WTC11 (cell line): ENCODE data around the gene PHYHIPL. TPM values are rescaled to one million over a fixed set of nuclear protein-coding genes. Genes with fewer than 3 reads are reported as not detected.

Experiments
- ATAC-seq: fragments of 200-7000 bp; cut with Tn5 transposase; 2 replicates; pipeline ENCODE4 v1.10.0; 2021; ENCODE audit warnings: mild to moderate bottlenecking, moderate library complexity
- CTCF ChIA-PET: fragments of 300-600 bp; sonication (Branson Sonifier 250); formaldehyde crosslinking; loops from one replicate; lab custom pipeline; 2021; ENCODE audit warnings: antibody characterized with exemption; lab: Charles Lee
- POLR2A ChIA-PET: fragments of 350-600 bp; sonication (Branson Sonifier 250); formaldehyde crosslinking; loops from one replicate; lab custom pipeline; 2021; ENCODE audit warnings: antibody characterized with exemption; lab: Charles Lee
- DNase-seq: peaks from one replicate; pipeline ENCODE4 v3.0.0; 2021; ENCODE audit warnings: low spot score
- H3K27ac Mint-ChIP-seq: 2 replicates; pipeline ENCODE4 v1.8.0; 2021; ENCODE audit warnings: mixed read lengths
- H3K27me3 Mint-ChIP-seq: 2 replicates; pipeline ENCODE4 v1.8.0; 2021; ENCODE audit warnings: low read depth, mild to moderate bottlenecking, moderate library complexity, mixed read lengths
- H3K36me3 Mint-ChIP-seq: 2 replicates; pipeline ENCODE4 v1.8.0; 2021; ENCODE audit warnings: mixed read lengths
- H3K4me1 Mint-ChIP-seq: 2 replicates; pipeline ENCODE4 v1.8.0; 2022; ENCODE audit warnings: mixed read lengths
- H3K4me3 Mint-ChIP-seq: 2 replicates; pipeline ENCODE4 v1.8.0; 2021; ENCODE audit warnings: mild to moderate bottlenecking, moderate library complexity, mixed read lengths
- H3K9me3 Mint-ChIP-seq: 2 replicates; pipeline ENCODE4 v1.8.0; 2021; ENCODE audit warnings: mixed read lengths
- CBFB ChIP-seq: sonication (generic); formaldehyde crosslinking; IDR thresholded peaks from 2 replicates; pipeline ENCODE4 v1.8.1; 2022; ENCODE audit warnings: mild to moderate bottlenecking, low read depth, missing genetic modification reagents
- CREM ChIP-seq: sonication (generic); formaldehyde crosslinking; IDR thresholded peaks from 2 replicates; pipeline ENCODE4 v1.8.1; 2022; ENCODE audit warnings: mild to moderate bottlenecking, missing genetic modification reagents, moderate library complexity
- FOXK1 ChIP-seq: sonication (generic); formaldehyde crosslinking; IDR thresholded peaks from 2 replicates; pipeline ENCODE4 v1.8.0; 2022; ENCODE audit warnings: mild to moderate bottlenecking, moderate library complexity, missing genetic modification reagents
- GRHL2 ChIP-seq: fragments of 250-450 bp; sonication (Bioruptor Pico); IDR thresholded peaks from 2 replicates; pipeline ENCODE4 v1.8.0; 2022; ENCODE audit warnings: mild to moderate bottlenecking, moderate library complexity; ENCODE audit not compliant: insufficient replicate concordance, severe bottlenecking
- IRF2 ChIP-seq: sonication (generic); formaldehyde crosslinking; IDR thresholded peaks from 2 replicates; pipeline ENCODE4 v1.8.0; 2022; ENCODE audit warnings: low read depth, missing genetic modification reagents, borderline replicate concordance
- JUN ChIP-seq: sonication (generic); formaldehyde crosslinking; IDR thresholded peaks from 2 replicates; pipeline ENCODE4 v1.8.0; 2023; ENCODE audit warnings: mild to moderate bottlenecking, missing genetic modification reagents
- MXD4 ChIP-seq: fragments of 250-450 bp; sonication (Bioruptor Pico); IDR thresholded peaks from 2 replicates; pipeline ENCODE4 v1.8.0; 2021; ENCODE audit warnings: mild to moderate bottlenecking, moderate library complexity, borderline replicate concordance
- NR1H2 ChIP-seq: sonication (generic); formaldehyde crosslinking; IDR thresholded peaks from 2 replicates; pipeline ENCODE4 v1.9.0; 2021; ENCODE audit warnings: mild to moderate bottlenecking, moderate library complexity, missing genetic modification reagents
- NR3C1 ChIP-seq: sonication (generic); formaldehyde crosslinking; conservative IDR thresholded peaks from 2 replicates; pipeline ENCODE4 v1.8.1; 2023; ENCODE audit warnings: low read depth, mild to moderate bottlenecking, missing genetic modification reagents
- OVOL2 ChIP-seq: fragments of 250-450 bp; sonication (Bioruptor Pico); IDR thresholded peaks from 2 replicates; pipeline ENCODE4 v1.9.0; 2021; ENCODE audit warnings: mild to moderate bottlenecking, borderline replicate concordance
- SMAD3 ChIP-seq: sonication (generic); formaldehyde crosslinking; IDR thresholded peaks from 2 replicates; pipeline ENCODE4 v1.8.0; 2022; ENCODE audit warnings: missing genetic modification reagents, mild to moderate bottlenecking, borderline replicate concordance
- TP53 ChIP-seq: sonication (generic); formaldehyde crosslinking; IDR thresholded peaks from 2 replicates; pipeline ENCODE4 v1.8.1; 2023; ENCODE audit warnings: mild to moderate bottlenecking, missing genetic modification reagents
- ZNF138 ChIP-seq: sonication (generic); formaldehyde crosslinking; conservative IDR thresholded peaks from 2 replicates; pipeline ENCODE4 v1.8.1; 2022; ENCODE audit warnings: mild to moderate bottlenecking, moderate library complexity, missing genetic modification reagents
- ZNF219 ChIP-seq: sonication (generic); formaldehyde crosslinking; IDR thresholded peaks from 2 replicates; pipeline ENCODE4 v1.8.0; 2023; ENCODE audit warnings: missing genetic modification reagents, mild to moderate bottlenecking, borderline replicate concordance
- ZNF263 ChIP-seq: sonication (generic); formaldehyde crosslinking; IDR thresholded peaks from 2 replicates; pipeline ENCODE4 v1.8.1; 2022; ENCODE audit warnings: low read depth, mild to moderate bottlenecking, moderate library complexity, missing genetic modification reagents
- ZNF671 ChIP-seq: fragments of 250-450 bp; sonication (Bioruptor Pico); IDR thresholded peaks from 2 replicates; pipeline ENCODE4 v1.8.0; 2021; ENCODE audit warnings: mild to moderate bottlenecking
- total RNA-seq: library from RNA; stranded (reverse); gene quantifications from 3 replicates; pipeline ENCODE4 v1.2.3, GENCODE V29; 2021
- TF ChIP-seq, protein P1 (sequence below): sonication (generic); formaldehyde crosslinking; IDR thresholded peaks from 2 replicates; pipeline ENCODE4 v1.8.1; 2022; ENCODE audit warnings: missing genetic modification reagents, borderline replicate concordance
- TF ChIP-seq, protein P2 (sequence below): fragments of 250-450 bp; sonication (Bioruptor Pico); conservative IDR thresholded peaks from 2 replicates; pipeline ENCODE4 v1.9.0; 2021; ENCODE audit warnings: mild to moderate bottlenecking
- TF ChIP-seq, protein P3 (sequence below): sonication (generic); formaldehyde crosslinking; IDR thresholded peaks from 2 replicates; pipeline ENCODE4 v1.8.0; 2022; ENCODE audit warnings: missing genetic modification reagents
- TF ChIP-seq, protein P4 (sequence below): sonication (generic); formaldehyde crosslinking; IDR thresholded peaks from 2 replicates; pipeline ENCODE4 v1.8.0; 2022; ENCODE audit warnings: mild to moderate bottlenecking, missing genetic modification reagents
- TF ChIP-seq, protein P5 (sequence below): sonication (generic); formaldehyde crosslinking; IDR thresholded peaks from 2 replicates; pipeline ENCODE4 v1.8.1; 2022; ENCODE audit warnings: mild to moderate bottlenecking, missing genetic modification reagents, moderate library complexity, borderline replicate concordance
- TF ChIP-seq, protein P6 (sequence below): fragments of 250-450 bp; sonication (Bioruptor Pico); IDR thresholded peaks from 2 replicates; pipeline ENCODE4 v2.1.2; 2022; ENCODE audit warnings: mild to moderate bottlenecking, moderate library complexity
- TF ChIP-seq, protein P7 (sequence below): sonication (generic); formaldehyde crosslinking; IDR thresholded peaks from 2 replicates; pipeline ENCODE4 v1.8.0; 2022; ENCODE audit warnings: mild to moderate bottlenecking, missing genetic modification reagents

Gene PHYHIPL
- total RNA-seq, 1 experiment from 2014 or later: 0.13 TPM

DNA sequence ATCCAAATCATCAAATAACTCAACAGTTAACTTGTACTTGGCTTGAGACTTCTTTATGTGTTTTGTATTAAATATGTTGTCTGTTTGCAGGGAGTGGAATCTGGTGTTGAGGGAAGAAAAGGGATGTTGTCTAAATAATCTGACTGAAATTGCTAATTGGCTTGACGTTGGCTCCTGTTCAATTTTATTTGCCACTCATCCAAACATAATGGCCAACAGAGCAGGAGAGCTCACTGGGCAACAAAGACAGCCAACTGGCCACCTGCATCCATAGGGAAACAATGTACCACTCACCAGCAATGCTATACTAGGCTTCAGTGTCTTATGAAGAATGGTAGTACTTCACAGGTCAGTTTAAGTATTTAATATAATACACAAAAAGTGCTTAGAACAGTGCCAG, 105.4 kb downstream of the PHYHIPL start:
- ATAC-seq (no peak), DNase-seq (no peak)
- ChIA-PET POLR2A (no interaction called here), CTCF (no interaction called here)
- H3K27me3 Mint-ChIP-seq: no peaks in the 10 kb centered on the region
- H3K9me3 Mint-ChIP-seq: 0 out of 2 replicates have a peak, but pooled peaks cover 7% of the 10 kb centered on the region
- H3K4me1 Mint-ChIP-seq: peaks cover 18% of the 10 kb centered on the region
- H3K36me3 Mint-ChIP-seq: no peaks in the 10 kb centered on the region
- no peak for TF ChIP-seq OVOL2
- no peak for TF ChIP-seq ZNF671 (CRISPR knock-in tag)
- TF ChIP-seq SMAD3: no peak
- TF ChIP-seq, protein P1, sequence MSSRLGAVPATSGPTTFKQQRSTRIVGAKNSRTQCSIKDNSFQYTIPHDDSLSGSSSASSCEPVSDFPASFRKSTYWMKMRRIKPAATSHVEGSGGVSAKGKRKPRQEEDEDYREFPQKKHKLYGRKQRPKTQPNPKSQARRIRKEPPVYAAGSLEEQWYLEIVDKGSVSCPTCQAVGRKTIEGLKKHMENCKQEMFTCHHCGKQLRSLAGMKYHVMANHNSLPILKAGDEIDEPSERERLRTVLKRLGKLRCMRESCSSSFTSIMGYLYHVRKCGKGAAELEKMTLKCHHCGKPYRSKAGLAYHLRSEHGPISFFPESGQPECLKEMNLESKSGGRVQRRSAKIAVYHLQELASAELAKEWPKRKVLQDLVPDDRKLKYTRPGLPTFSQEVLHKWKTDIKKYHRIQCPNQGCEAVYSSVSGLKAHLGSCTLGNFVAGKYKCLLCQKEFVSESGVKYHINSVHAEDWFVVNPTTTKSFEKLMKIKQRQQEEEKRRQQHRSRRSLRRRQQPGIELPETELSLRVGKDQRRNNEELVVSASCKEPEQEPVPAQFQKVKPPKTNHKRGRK: no peak
- TF ChIP-seq FOXK1 (CRISPR knock-in tag): no peak
- TF ChIP-seq JUN (CRISPR knock-in tag): no peak
- TF ChIP-seq, protein P2, sequence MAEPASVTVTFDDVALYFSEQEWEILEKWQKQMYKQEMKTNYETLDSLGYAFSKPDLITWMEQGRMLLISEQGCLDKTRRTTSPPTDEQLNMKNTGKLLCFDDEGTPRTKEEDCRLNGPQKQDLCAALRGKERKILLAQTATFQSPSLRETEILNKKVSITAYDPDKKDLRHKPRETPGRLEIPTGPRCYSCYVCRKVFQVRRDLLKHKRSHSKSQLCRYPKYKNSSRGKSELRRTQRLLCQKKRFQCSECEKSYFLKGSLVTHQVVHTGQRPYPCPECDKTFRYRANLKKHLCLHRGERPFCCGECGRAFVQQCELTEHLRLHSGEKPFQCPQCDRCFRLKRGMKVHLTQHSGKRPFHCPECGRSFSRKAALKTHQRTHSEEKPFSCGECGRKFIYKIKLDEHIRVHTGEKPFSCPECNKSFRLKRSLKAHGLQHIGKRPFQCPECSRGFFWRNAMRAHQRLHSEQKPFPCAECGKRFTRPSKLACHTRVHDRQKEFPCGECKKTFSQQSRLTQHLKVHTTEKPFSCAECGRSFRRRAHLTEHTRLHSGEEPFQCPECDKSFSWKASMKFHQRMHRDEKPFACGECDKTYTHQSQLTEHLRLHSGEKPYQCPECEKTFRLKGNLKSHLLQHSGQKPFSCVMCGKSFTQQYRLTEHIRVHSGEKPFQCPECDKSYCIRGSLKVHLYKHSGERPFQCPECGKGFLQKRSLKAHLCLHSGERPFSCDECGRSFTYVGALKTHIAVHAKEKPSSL (CRISPR knock-in tag): no peak
- no peak for TF ChIP-seq GRHL2 (CRISPR knock-in tag)
- TF ChIP-seq CREM: no peak
- no peak for TF ChIP-seq ZNF219
- no peak overlapping the region for H3K4me3 Mint-ChIP-seq
- no peak overlapping the region for H3K27ac Mint-ChIP-seq

DNA sequence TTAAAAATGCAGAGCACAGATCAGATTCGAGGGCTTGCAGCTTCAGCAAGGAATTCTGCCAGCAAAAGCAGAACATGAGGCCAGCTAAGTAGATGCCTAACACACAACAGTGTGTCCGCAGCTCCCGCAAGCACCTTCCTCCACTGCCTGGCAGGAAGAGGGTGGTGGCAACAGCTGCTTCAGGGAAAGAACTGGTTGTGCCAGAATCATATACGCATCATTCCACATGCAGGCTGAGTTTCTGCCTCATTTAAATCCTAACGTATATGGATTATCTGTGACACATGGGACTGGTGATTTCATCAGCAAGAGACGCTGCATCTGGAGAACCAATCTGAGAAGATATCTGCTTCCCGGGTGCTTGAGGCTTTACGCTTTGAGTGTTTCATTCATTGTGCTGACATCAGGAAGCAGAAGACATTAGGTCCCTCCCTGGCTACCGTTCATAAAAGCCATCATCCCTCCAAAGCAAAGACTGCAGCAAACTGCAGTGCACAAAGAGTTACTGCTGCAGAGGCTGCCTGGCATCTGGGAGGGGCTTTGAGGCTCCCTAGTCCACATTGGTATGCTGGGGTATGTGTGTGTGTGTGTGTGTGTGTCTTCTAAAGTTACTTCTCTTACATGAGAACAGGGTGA, 107.1 kb downstream of the PHYHIPL start:
- Mint-ChIP-seq H3K36me3 (no peaks in the 10 kb centered on the region), H3K4me3 (no peak overlapping the region), H3K9me3 (no peaks in the 10 kb centered on the region; the same call in 1 of the 2 replicates), H3K27ac (no peak overlapping the region), H3K27me3 (no peaks in the 10 kb centered on the region; the same call in 1 of the 2 replicates), H3K4me1 (peaks cover 18% of the 10 kb centered on the region)
- ChIA-PET POLR2A (no interaction called here), CTCF (no interaction called here)
- DNase-seq (no peak), ATAC-seq (peak; percentile 72)
- TF ChIP-seq, protein P3, sequence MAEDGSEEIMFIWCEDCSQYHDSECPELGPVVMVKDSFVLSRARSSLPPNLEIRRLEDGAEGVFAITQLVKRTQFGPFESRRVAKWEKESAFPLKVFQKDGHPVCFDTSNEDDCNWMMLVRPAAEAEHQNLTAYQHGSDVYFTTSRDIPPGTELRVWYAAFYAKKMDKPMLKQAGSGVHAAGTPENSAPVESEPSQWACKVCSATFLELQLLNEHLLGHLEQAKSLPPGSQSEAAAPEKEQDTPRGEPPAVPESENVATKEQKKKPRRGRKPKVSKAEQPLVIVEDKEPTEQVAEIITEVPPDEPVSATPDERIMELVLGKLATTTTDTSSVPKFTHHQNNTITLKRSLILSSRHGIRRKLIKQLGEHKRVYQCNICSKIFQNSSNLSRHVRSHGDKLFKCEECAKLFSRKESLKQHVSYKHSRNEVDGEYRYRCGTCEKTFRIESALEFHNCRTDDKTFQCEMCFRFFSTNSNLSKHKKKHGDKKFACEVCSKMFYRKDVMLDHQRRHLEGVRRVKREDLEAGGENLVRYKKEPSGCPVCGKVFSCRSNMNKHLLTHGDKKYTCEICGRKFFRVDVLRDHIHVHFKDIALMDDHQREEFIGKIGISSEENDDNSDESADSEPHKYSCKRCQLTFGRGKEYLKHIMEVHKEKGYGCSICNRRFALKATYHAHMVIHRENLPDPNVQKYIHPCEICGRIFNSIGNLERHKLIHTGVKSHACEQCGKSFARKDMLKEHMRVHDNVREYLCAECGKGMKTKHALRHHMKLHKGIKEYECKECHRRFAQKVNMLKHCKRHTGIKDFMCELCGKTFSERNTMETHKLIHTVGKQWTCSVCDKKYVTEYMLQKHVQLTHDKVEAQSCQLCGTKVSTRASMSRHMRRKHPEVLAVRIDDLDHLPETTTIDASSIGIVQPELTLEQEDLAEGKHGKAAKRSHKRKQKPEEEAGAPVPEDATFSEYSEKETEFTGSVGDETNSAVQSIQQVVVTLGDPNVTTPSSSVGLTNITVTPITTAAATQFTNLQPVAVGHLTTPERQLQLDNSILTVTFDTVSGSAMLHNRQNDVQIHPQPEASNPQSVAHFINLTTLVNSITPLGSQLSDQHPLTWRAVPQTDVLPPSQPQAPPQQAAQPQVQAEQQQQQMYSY: no peak
- TF ChIP-seq, protein P4, sequence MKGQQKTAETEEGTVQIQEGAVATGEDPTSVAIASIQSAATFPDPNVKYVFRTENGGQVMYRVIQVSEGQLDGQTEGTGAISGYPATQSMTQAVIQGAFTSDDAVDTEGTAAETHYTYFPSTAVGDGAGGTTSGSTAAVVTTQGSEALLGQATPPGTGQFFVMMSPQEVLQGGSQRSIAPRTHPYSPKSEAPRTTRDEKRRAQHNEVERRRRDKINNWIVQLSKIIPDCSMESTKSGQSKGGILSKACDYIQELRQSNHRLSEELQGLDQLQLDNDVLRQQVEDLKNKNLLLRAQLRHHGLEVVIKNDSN (CRISPR knock-in tag): no peak
- TF ChIP-seq ZNF263 (CRISPR knock-in tag) (no peak), NR1H2 (CRISPR knock-in tag) (no peak), MXD4 (no peak), CBFB (no peak), ZNF138 (no peak), IRF2 (CRISPR knock-in tag) (no peak), TP53 (CRISPR knock-in tag) (no peak), NR3C1 (CRISPR knock-in tag) (no peak), ZNF219 (no peak)
- TF ChIP-seq, protein P5, sequence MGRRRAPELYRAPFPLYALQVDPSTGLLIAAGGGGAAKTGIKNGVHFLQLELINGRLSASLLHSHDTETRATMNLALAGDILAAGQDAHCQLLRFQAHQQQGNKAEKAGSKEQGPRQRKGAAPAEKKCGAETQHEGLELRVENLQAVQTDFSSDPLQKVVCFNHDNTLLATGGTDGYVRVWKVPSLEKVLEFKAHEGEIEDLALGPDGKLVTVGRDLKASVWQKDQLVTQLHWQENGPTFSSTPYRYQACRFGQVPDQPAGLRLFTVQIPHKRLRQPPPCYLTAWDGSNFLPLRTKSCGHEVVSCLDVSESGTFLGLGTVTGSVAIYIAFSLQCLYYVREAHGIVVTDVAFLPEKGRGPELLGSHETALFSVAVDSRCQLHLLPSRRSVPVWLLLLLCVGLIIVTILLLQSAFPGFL (CRISPR knock-in tag): no peak
- TF ChIP-seq, protein P6, sequence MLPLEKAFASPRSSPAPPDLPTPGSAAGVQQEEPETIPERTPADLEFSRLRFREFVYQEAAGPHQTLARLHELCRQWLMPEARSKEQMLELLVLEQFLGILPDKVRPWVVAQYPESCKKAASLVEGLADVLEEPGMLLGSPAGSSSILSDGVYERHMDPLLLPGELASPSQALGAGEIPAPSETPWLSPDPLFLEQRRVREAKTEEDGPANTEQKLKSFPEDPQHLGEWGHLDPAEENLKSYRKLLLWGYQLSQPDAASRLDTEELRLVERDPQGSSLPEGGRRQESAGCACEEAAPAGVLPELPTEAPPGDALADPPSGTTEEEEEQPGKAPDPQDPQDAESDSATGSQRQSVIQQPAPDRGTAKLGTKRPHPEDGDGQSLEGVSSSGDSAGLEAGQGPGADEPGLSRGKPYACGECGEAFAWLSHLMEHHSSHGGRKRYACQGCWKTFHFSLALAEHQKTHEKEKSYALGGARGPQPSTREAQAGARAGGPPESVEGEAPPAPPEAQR (CRISPR knock-in tag): no peak
- TF ChIP-seq, protein P7, sequence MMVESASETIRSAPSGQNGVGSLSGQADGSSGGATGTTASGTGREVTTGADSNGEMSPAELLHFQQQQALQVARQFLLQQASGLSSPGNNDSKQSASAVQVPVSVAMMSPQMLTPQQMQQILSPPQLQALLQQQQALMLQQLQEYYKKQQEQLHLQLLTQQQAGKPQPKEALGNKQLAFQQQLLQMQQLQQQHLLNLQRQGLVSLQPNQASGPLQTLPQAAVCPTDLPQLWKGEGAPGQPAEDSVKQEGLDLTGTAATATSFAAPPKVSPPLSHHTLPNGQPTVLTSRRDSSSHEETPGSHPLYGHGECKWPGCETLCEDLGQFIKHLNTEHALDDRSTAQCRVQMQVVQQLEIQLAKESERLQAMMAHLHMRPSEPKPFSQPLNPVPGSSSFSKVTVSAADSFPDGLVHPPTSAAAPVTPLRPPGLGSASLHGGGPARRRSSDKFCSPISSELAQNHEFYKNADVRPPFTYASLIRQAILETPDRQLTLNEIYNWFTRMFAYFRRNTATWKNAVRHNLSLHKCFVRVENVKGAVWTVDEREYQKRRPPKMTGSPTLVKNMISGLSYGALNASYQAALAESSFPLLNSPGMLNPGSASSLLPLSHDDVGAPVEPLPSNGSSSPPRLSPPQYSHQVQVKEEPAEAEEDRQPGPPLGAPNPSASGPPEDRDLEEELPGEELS (CRISPR knock-in tag): no peak
